H1 (cell line): ENCODE measurements around the gene CACNA2D3. TPM values are rescaled to one million over a fixed set of nuclear protein-coding genes. Genes with fewer than 3 reads are reported as not detected.
A peak's percentile ranks its signal among the peaks of the same experiment; 100 is the strongest.

Experiments
- ATF2 ChIP-seq: IDR thresholded peaks from 2 replicates; pipeline ENCODE4 v1.6.1; 2012; ENCODE audit warnings: low read length, inconsistent platforms
- BCL11A ChIP-seq, 2 experiments: IDR thresholded peaks; one replicate each; pipeline ENCODE4 v1.6.1; 2011; ENCODE audit warnings: low read depth in 2 of 2, low read length in 2 of 2, mild to moderate bottlenecking in 2 of 2
- CBX8 ChIP-seq: fragments of 300-800, 300-1000 bp; sonication (generic); IDR thresholded peaks from 2 replicates; pipeline ENCODE4 v1.7.1; 2016; ENCODE audit warnings: low read depth, low read length, borderline replicate concordance
- CHD2 ChIP-seq: IDR thresholded peaks from 2 replicates; pipeline ENCODE4 v1.6.1; 2012; ENCODE audit warnings: low read length, improper control_type of control experiment
- CREB1 ChIP-seq: IDR thresholded peaks from 2 replicates; pipeline ENCODE4 v1.6.1; 2012; ENCODE audit warnings: inconsistent platforms
- EGR1 ChIP-seq: IDR thresholded peaks from 2 replicates; pipeline ENCODE4 v1.6.1; 2011; ENCODE audit warnings: low read depth, low read length, borderline replicate concordance
- GABPA ChIP-seq: IDR thresholded peaks from 2 replicates; pipeline ENCODE4 v1.6.1; 2011; ENCODE audit warnings: mild to moderate bottlenecking, low read length, moderate library complexity, borderline replicate concordance; ENCODE audit not compliant: insufficient read depth
- GTF2F1 ChIP-seq: IDR thresholded peaks from 2 replicates; pipeline ENCODE4 v1.6.1; 2012; ENCODE audit warnings: low read depth, low read length, improper control_type of control experiment, borderline replicate concordance
- KDM1A ChIP-seq: fragments of 200-600, 300-600 bp; sonication (generic); IDR thresholded peaks from 2 replicates; pipeline ENCODE4 v1.7.1; 2016; ENCODE audit warnings: mild to moderate bottlenecking, low read length, borderline replicate concordance
- MAFK ChIP-seq: IDR thresholded peaks from 2 replicates; pipeline ENCODE4 v1.6.1; 2012; ENCODE audit warnings: low read depth, mild to moderate bottlenecking, improper control_type of control experiment, low read length
- MAX ChIP-seq: IDR thresholded peaks from 2 replicates; pipeline ENCODE4 v1.6.1; 2012; ENCODE audit warnings: inconsistent platforms
- NANOG ChIP-seq: IDR thresholded peaks from 2 replicates; pipeline ENCODE4 v1.6.1; 2011; ENCODE audit warnings: low read length, low read depth, mild to moderate bottlenecking, inconsistent platforms; ENCODE audit not compliant: insufficient read depth, poor library complexity, severe bottlenecking
- POLR2A ChIP-seq, 2 experiments: IDR thresholded peaks; 1 replicate in 1 of 2; 2 replicates in 1 of 2; pipeline ENCODE4 v1.6.1; 2011; ENCODE audit warnings: low read depth in 2 of 2, low read length in 2 of 2, mild to moderate bottlenecking in 2 of 2; ENCODE audit errors: control extremely low read depth in 1 of 2
- POLR2AphosphoS5 ChIP-seq: IDR thresholded peaks from 2 replicates; pipeline ENCODE4 v1.6.1; 2011; ENCODE audit warnings: low read depth, low read length
- RXRA ChIP-seq: IDR thresholded peaks from 2 replicates; pipeline ENCODE4 v1.6.1; 2011; ENCODE audit warnings: low read depth, mild to moderate bottlenecking, low read length, moderate library complexity; ENCODE audit not compliant: insufficient read depth
- SIN3A ChIP-seq, 2 experiments: IDR thresholded peaks in 1 of 2; conservative IDR thresholded peaks in 1 of 2; 2 replicates each; pipeline ENCODE4 v1.6.1; 2011 to 2012; ENCODE audit warnings: low read length in 2 of 2, improper control_type of control experiment in 1 of 2, low read depth in 1 of 2, mild to moderate bottlenecking in 1 of 2
- SIX5 ChIP-seq: IDR thresholded peaks from 2 replicates; pipeline ENCODE4 v1.6.1; 2011; ENCODE audit warnings: mild to moderate bottlenecking, low read depth, low read length
- SP2 ChIP-seq: IDR thresholded peaks from 2 replicates; pipeline ENCODE4 v1.6.1; 2012; ENCODE audit warnings: mild to moderate bottlenecking, low read length, inconsistent platforms
- SP4 ChIP-seq: IDR thresholded peaks from 2 replicates; pipeline ENCODE4 v1.6.1; 2012; ENCODE audit warnings: low read length, inconsistent platforms
- SRF ChIP-seq: IDR thresholded peaks from 2 replicates; pipeline ENCODE4 v1.6.1; 2011; ENCODE audit warnings: mild to moderate bottlenecking, low read depth, low read length, moderate library complexity
- TCF12 ChIP-seq: IDR thresholded peaks from 2 replicates; pipeline ENCODE4 v1.6.1; 2011; ENCODE audit warnings: low read depth, mild to moderate bottlenecking, low read length
- USF2 ChIP-seq: IDR thresholded peaks from 2 replicates; pipeline ENCODE4 v1.6.1; 2011; ENCODE audit warnings: low read length, improper control_type of control experiment
- polyA plus RNA-seq, 7 experiments: library from polyadenylated mRNA; depleted of rRNA in 3 of 7; stranded (reverse) in 5 of 7; unstranded in 2 of 7; fragments of >200 nt in 5 of 7; fragments of 200-250 nt in 2 of 7; gene quantifications; 1 replicate in 5 of 7; 2 replicates in 1 of 7; 4 replicates in 1 of 7; pipeline versions ENCODE4 v1.2.1 to v1.2.3, GENCODE V29; 2011 to 2013; ENCODE audit warnings: missing spikeins in 2 of 7, mixed read lengths in 2 of 7
- total RNA-seq: library from RNA; stranded (reverse); fragmentation: NEBNext Ultra II Directional; extraction: Animal tissue kit (Norgen Biotek cat#: 25700); gene quantifications from 2 replicates; pipeline ENCODE4 v1.2.1, GENCODE V29; 2021

CACNA2D3 gene
- total and polyA plus RNA-seq, 2 of the 8 experiments (the other 6 are each of a cell fraction or from before 2014, with no cell fraction given) = 1.5 to 1.8 TPM

- no peak; the same call in 1 of the 2 replicates for TF ChIP-seq ATF2
- TF ChIP-seq SIN3A (conservative IDR thresholded peaks at IDR 0.05 in 1 of 2, IDR thresholded peaks at IDR 0.05 in 1 of 2; ENCODE audit: low read depth in 1 of 2, low read length in 2 of 2) = 0 out of 4 replicates have a peak, but pooled peaks of 1 of the 2 experiments have one; percentile 18
- 0 out of 2 replicates have a peak, but pooled peaks have one; percentile 14 for TF ChIP-seq GTF2F1
- TF ChIP-seq CBX8 = no peak
- TF ChIP-seq TCF12 = no peak
- peak; percentile 80; the same call in 1 of the 2 replicates for TF ChIP-seq POLR2AphosphoS5
- no peak for TF ChIP-seq SRF
- no peak for TF ChIP-seq MAX
- TF ChIP-seq EGR1 = no peak
- no peak for TF ChIP-seq BCL11A (IDR thresholded peaks at IDR 0.05; ENCODE audit: low read depth in 2 of 2, low read length in 2 of 2)
- no peak for TF ChIP-seq CREB1
- TF ChIP-seq SIX5 = no peak
- no peak; the same call in 1 of the 2 replicates for TF ChIP-seq SP4
- peak in 1 of 2 experiments; percentile 71; a peak in 1 of 3 replicates for TF ChIP-seq POLR2A (IDR thresholded peaks at IDR 0.05; ENCODE audit: control extremely low read depth in 1 of 2, low read depth in 2 of 2, low read length in 2 of 2)
- TF ChIP-seq RXRA = no peak
- TF ChIP-seq GABPA = no peak
- peak; percentile 17; the same call in 1 of the 2 replicates for TF ChIP-seq USF2
- TF ChIP-seq MAFK = no peak
- no peak for TF ChIP-seq KDM1A
- TF ChIP-seq CHD2 = peak; percentile 43; the same call in 1 of the 2 replicates
- no peak for TF ChIP-seq NANOG
- TF ChIP-seq SP2 = no peak
Measured at GRCh38 chr3:54631516-54632325, 509.4 kb downstream of the CACNA2D3 start (continued).
